Endothelial cell (in vitro differentiated cells): ENCODE results near the gene RAP1GAP. TPM values are rescaled to one million over a fixed set of nuclear protein-coding genes. Genes with fewer than 3 reads are reported as not detected.

Source experiments
- DNase-seq: peaks from one replicate; pipeline ENCODE4 v3.0.0; 2021; ENCODE audit warnings: low spot score
- H3K27ac Mint-ChIP-seq: one replicate; pipeline ENCODE4 v1.8.0; 2021; ENCODE audit warnings: mixed read lengths, inconsistent platforms; ENCODE audit not compliant: unreplicated experiment
- H3K27me3 Mint-ChIP-seq: one replicate; pipeline ENCODE4 v1.8.0; 2021; ENCODE audit warnings: mild to moderate bottlenecking, moderate library complexity, mixed read lengths, inconsistent platforms; ENCODE audit not compliant: unreplicated experiment
- H3K36me3 Mint-ChIP-seq: one replicate; pipeline ENCODE4 v1.8.0; 2021; ENCODE audit warnings: mild to moderate bottlenecking, low read depth, mixed read lengths, inconsistent platforms; ENCODE audit not compliant: unreplicated experiment
- H3K4me1 Mint-ChIP-seq: one replicate; pipeline ENCODE4 v1.8.0; 2021; ENCODE audit warnings: mild to moderate bottlenecking, mixed read lengths, inconsistent platforms; ENCODE audit not compliant: unreplicated experiment
- H3K4me3 Mint-ChIP-seq: one replicate; pipeline ENCODE4 v1.8.0; 2021; ENCODE audit warnings: mild to moderate bottlenecking, mixed read lengths, inconsistent platforms; ENCODE audit not compliant: unreplicated experiment
- H3K9me3 Mint-ChIP-seq: one replicate; pipeline ENCODE4 v1.8.0; 2021; ENCODE audit warnings: mixed read lengths, inconsistent platforms; ENCODE audit not compliant: unreplicated experiment
- CTCF ChIP-seq: fragments of 200-600 bp; sonication (generic); IDR thresholded peaks from one replicate; pipeline ENCODE4 v1.5.0; 2021; ENCODE audit warnings: antibody characterized with exemption; ENCODE audit not compliant: unreplicated experiment
- total RNA-seq: library from RNA; stranded (reverse); fragmentation: NEBNext Ultra II Directional; extraction: Animal tissue kit (Norgen Biotek cat#: 25700); gene quantifications from one replicate; pipeline ENCODE4 v1.2.1, GENCODE V29; 2021; ENCODE audit not compliant: unreplicated experiment

Gene RAP1GAP
- total RNA-seq, 1 donor from 2014 or later, result 0.56 TPM

GRCh38 chr1:21623410-21623961, 45.7 kb downstream of the RAP1GAP start:
- TF ChIP-seq CTCF, result no peak
- Mint-ChIP-seq H3K4me3 (no peak overlapping the region), H3K4me1 (peaks cover 4% of the 10 kb centered on the region), H3K36me3 (no peaks in the 10 kb centered on the region), H3K27me3 (peaks cover 16% of the 10 kb centered on the region), H3K9me3 (no peaks in the 10 kb centered on the region), H3K27ac (no peak overlapping the region)
- DNase-seq, result no peak

GRCh38 chr1:21622466-21623315, 46.5 kb downstream of the RAP1GAP start:
- H3K27me3 Mint-ChIP-seq, result peaks cover 16% of the 10 kb centered on the region
- no peak overlapping the region for H3K27ac Mint-ChIP-seq
- no peaks in the 10 kb centered on the region for H3K36me3 Mint-ChIP-seq
- no peaks in the 10 kb centered on the region for H3K9me3 Mint-ChIP-seq
- DNase-seq, result peak; percentile 42
- TF ChIP-seq CTCF, result no peak
- peaks cover 4% of the 10 kb centered on the region for H3K4me1 Mint-ChIP-seq
- peak overlapping the region; percentile 81 for H3K4me3 Mint-ChIP-seq

- H3K27ac Mint-ChIP-seq, result no peak overlapping the region
- H3K36me3 Mint-ChIP-seq, result no peaks in the 10 kb centered on the region
- H3K4me1 Mint-ChIP-seq, result peaks cover 4% of the 10 kb centered on the region
- peaks cover 15% of the 10 kb centered on the region for H3K27me3 Mint-ChIP-seq
- TF ChIP-seq CTCF, result no peak
- H3K4me3 Mint-ChIP-seq, result peak overlapping the region; percentile 85
- H3K9me3 Mint-ChIP-seq, result no peaks in the 10 kb centered on the region
- no peak for DNase-seq
Measured at GRCh38 chr1:21621761-21622436, 47.3 kb downstream of the RAP1GAP start.

- Mint-ChIP-seq H3K9me3 (no peaks in the 10 kb centered on the region), H3K4me3 (peak overlapping the region; percentile 37), H3K27me3 (peaks cover 14% of the 10 kb centered on the region), H3K27ac (no peak overlapping the region), H3K4me1 (peaks cover 4% of the 10 kb centered on the region), H3K36me3 (no peaks in the 10 kb centered on the region)
- TF ChIP-seq CTCF, result no peak
- no peak for DNase-seq
Measured at GRCh38 chr1:21621051-21621450, 48.1 kb downstream of the RAP1GAP start.
